Activated T-cell treated with anti-CD3 and anti-CD28 coated beads, Interleukin-2, amount 50 U/mL, for 4 hours (primary cell): ENCODE data around the gene SUCLA2. TPM values are rescaled to one million over a fixed set of nuclear protein-coding genes. Genes with fewer than 3 reads are reported as not detected.

Source experiments
- ATAC-seq, 2 donors: fragments of 200-7000 bp; cut with Tn5 transposase; one replicate each; pipeline ENCODE4 v1.10.0; 2021
- DNase-seq: peaks from one replicate; pipeline ENCODE4 v3.0.0-alpha.2; 2020
- H3K27me3 Mint-ChIP-seq: one replicate; pipeline ENCODE4 v1.8.0; 2021; ENCODE audit warnings: low read depth, mixed read lengths
- H3K36me3 Mint-ChIP-seq: one replicate; pipeline ENCODE4 v1.8.0; 2022; ENCODE audit warnings: mixed read lengths; ENCODE audit not compliant: insufficient read depth
- H3K4me1 Mint-ChIP-seq: one replicate; pipeline ENCODE4 v1.8.0; 2021; ENCODE audit warnings: low read depth, mixed read lengths
- H3K4me3 Mint-ChIP-seq: one replicate; pipeline ENCODE4 v1.8.0; 2021; ENCODE audit warnings: mild to moderate bottlenecking, moderate library complexity, mixed read lengths
- H3K9me3 Mint-ChIP-seq: one replicate; pipeline ENCODE4 v1.8.0; 2021; ENCODE audit warnings: mixed read lengths
- total RNA-seq, 3 donors: library from RNA; stranded (reverse); gene quantifications; one replicate each; pipeline ENCODE4 v1.2.1, GENCODE V29; 2021

SUCLA2 gene
- total RNA-seq, 3 donors from 2014 or later, result 36.0 to 37.4 (median 36.5) TPM

GRCh38 chr13:47903836-47904235, 97.2 kb downstream of the SUCLA2 start:
- H3K4me3 Mint-ChIP-seq, result no peak overlapping the region
- no peaks in the 10 kb centered on the region for H3K9me3 Mint-ChIP-seq
- no peaks in the 10 kb centered on the region for H3K4me1 Mint-ChIP-seq
- H3K27me3 Mint-ChIP-seq, result no peaks in the 10 kb centered on the region
- H3K36me3 Mint-ChIP-seq, result peaks cover 9% of the 10 kb centered on the region
- no peak for DNase-seq
- no peak for ATAC-seq

GRCh38 chr13:47901441-47901840, 99.6 kb downstream of the SUCLA2 start:
- H3K27me3 Mint-ChIP-seq, result no peaks in the 10 kb centered on the region
- H3K4me1 Mint-ChIP-seq, result no peaks in the 10 kb centered on the region
- ATAC-seq (no peak), DNase-seq (no peak)
- H3K9me3 Mint-ChIP-seq, result no peaks in the 10 kb centered on the region
- no peak overlapping the region for H3K4me3 Mint-ChIP-seq
- H3K36me3 Mint-ChIP-seq, result peaks cover 15% of the 10 kb centered on the region

GRCh38 chr13:47898080-47898479, 103.0 kb downstream of the SUCLA2 start:
- no peaks in the 10 kb centered on the region for H3K4me1 Mint-ChIP-seq
- no peak for ATAC-seq
- no peak for DNase-seq
- H3K36me3 Mint-ChIP-seq, result peaks cover 11% of the 10 kb centered on the region
- no peaks in the 10 kb centered on the region for H3K9me3 Mint-ChIP-seq
- no peaks in the 10 kb centered on the region for H3K27me3 Mint-ChIP-seq
- no peak overlapping the region for H3K4me3 Mint-ChIP-seq

DNA sequence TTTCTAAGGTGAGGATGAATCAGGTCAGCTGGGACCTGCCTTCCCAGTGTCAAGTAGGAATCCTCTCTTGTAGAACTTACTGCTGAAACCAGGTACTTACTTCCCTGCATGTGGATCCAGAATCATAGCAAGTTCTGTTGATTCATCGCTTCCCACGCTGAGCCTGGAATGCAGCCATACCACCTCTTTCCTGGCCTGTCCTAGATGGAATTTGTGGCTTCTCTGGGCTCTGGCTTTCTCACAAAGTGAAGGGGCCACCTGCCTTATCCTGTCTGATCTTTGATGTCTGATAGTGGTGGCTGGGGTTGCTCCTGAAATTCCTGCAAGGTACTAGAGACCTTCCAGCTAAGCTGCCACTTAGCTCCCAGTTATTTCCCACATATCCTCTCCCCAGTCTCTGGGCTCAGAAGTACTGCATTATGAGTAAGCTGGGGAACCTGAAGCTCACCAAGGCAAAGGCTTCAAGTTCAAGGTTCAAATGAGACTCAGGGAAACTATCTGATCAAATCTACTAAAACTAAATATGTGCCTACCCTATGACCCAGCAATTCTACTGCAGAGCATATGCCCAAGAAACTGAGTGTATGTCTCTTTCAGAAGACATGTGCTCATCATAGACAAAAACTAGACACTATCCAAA, 103.5 kb downstream of the SUCLA2 start:
- Mint-ChIP-seq H3K4me1 (no peaks in the 10 kb centered on the region), H3K4me3 (no peak overlapping the region), H3K9me3 (no peaks in the 10 kb centered on the region), H3K36me3 (peaks cover 11% of the 10 kb centered on the region), H3K27me3 (no peaks in the 10 kb centered on the region)
- ATAC-seq (no peak), DNase-seq (no peak)

GRCh38 chr13:47896546-47896945, 104.5 kb downstream of the SUCLA2 start:
- peaks cover 11% of the 10 kb centered on the region for H3K36me3 Mint-ChIP-seq
- H3K27me3 Mint-ChIP-seq, result no peaks in the 10 kb centered on the region
- H3K4me1 Mint-ChIP-seq, result no peaks in the 10 kb centered on the region
- no peak overlapping the region for H3K4me3 Mint-ChIP-seq
- ATAC-seq, result no peak
- no peaks in the 10 kb centered on the region for H3K9me3 Mint-ChIP-seq
- no peak for DNase-seq

GRCh38 chr13:47896111-47896510, 105.0 kb downstream of the SUCLA2 start:
- no peaks in the 10 kb centered on the region for H3K27me3 Mint-ChIP-seq
- DNase-seq (no peak), ATAC-seq (no peak)
- H3K4me1 Mint-ChIP-seq, result no peaks in the 10 kb centered on the region
- H3K4me3 Mint-ChIP-seq, result no peak overlapping the region
- peaks cover 9% of the 10 kb centered on the region for H3K36me3 Mint-ChIP-seq
- no peaks in the 10 kb centered on the region for H3K9me3 Mint-ChIP-seq

DNA sequence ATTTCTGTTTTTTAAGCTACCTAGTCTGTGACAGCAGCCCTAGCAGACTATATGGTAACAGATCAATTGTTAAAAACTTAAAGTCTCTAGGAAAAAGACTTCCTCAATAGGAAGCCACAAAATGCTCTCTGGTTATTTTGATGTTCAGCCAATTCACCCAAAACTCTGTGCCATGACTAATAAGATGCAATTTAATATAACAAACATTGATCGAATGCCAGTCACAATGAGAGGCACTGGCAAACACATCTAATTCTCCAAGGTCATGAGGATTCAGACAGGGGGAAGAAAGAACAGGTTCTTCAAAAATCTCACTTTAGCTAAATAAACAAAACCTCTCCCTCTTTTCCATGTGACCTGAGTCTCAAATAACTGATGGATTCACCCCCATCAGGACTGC, 107.5 kb downstream of the SUCLA2 start:
- peaks cover 8% of the 10 kb centered on the region for H3K4me1 Mint-ChIP-seq
- H3K4me3 Mint-ChIP-seq, result no peak overlapping the region
- no peaks in the 10 kb centered on the region for H3K9me3 Mint-ChIP-seq
- no peaks in the 10 kb centered on the region for H3K27me3 Mint-ChIP-seq
- peaks cover 6% of the 10 kb centered on the region for H3K36me3 Mint-ChIP-seq
- ATAC-seq, result no peak
- no peak for DNase-seq

Other genes with a start within 250 kb of the SUCLA2 start
- 10 to 100 TPM; 18.3 to 22.0 (median 21.9) TPM for gene NUDT15, start 36.5 kb upstream of the SUCLA2 start, total RNA-seq
- 10 to 100 TPM; 47.6 to 50.5 (median 47.7) TPM for gene MED4, start 93.8 kb upstream of the SUCLA2 start, total RNA-seq
- 10 to 100 TPM; 48.8 to 63.5 (median 49.3) TPM for gene ITM2B, start 231.9 kb upstream of the SUCLA2 start, total RNA-seq